Kidney capillary endothelial cell (primary cell): ENCODE measurements around the gene GLRX5.
"Not testable (repeated sequence)": the region's sequence is repeated elsewhere in the genome, so short reads cannot be mapped to it uniquely, and the experiment has no call there.

Source experiments
- DNase-seq: peaks from one replicate; pipeline ENCODE4 v3.0.0-alpha.2; 2018; ENCODE audit warnings: low spot score

GLRX5 gene

GRCh38 chr14:95499354-95499750, 35.5 kb upstream of the GLRX5 start:
- DNase-seq, result no peak

GRCh38 chr14:95500201-95500681, 34.6 kb upstream of the GLRX5 start:
- DNase-seq, result no peak

GRCh38 chr14:95500772-95501401, 34.0 kb upstream of the GLRX5 start:
- no peak for DNase-seq

- no peak for DNase-seq
Observed at GRCh38 chr14:95502381-95502950, 32.4 kb upstream of the GLRX5 start.

GRCh38 chr14:95503365-95504134, 31.3 kb upstream of the GLRX5 start:
- DNase-seq, result no peak

- DNase-seq, result no peak
Observed at GRCh38 chr14:95504135-95505029, 30.5 kb upstream of the GLRX5 start.

GRCh38 chr14:95505030-95505589, 29.7 kb upstream of the GLRX5 start:
- DNase-seq, result no peak

- peak; percentile 89 for DNase-seq
Observed at GRCh38 chr14:95507174-95507573, 27.7 kb upstream of the GLRX5 start.

GRCh38 chr14:95507701-95508103, 27.1 kb upstream of the GLRX5 start:
- peak; percentile 83 for DNase-seq

GRCh38 chr14:95508377-95508776, 26.5 kb upstream of the GLRX5 start:
- DNase-seq, result no peak

GRCh38 chr14:95509495-95509894, 25.4 kb upstream of the GLRX5 start:
- no peak for DNase-seq

GRCh38 chr14:95510344-95510743, 24.5 kb upstream of the GLRX5 start:
- DNase-seq, result not testable (repeated sequence)

GRCh38 chr14:95510804-95511203, 24.0 kb upstream of the GLRX5 start:
- no peak for DNase-seq

- no peak for DNase-seq
Observed at GRCh38 chr14:95511687-95512086, 23.2 kb upstream of the GLRX5 start.

- DNase-seq, result no peak
Observed at GRCh38 chr14:95513291-95513690, 21.6 kb upstream of the GLRX5 start.

- DNase-seq, result no peak
Observed at GRCh38 chr14:95514131-95515079, 20.4 kb upstream of the GLRX5 start.

- no peak for DNase-seq
Observed at GRCh38 chr14:95515080-95515489, 19.8 kb upstream of the GLRX5 start.

- no peak for DNase-seq
Observed at GRCh38 chr14:95515596-95516552, 19.0 kb upstream of the GLRX5 start.

- DNase-seq, result no peak
Observed at GRCh38 chr14:95516554-95517181, 18.2 kb upstream of the GLRX5 start, which contains the start of gene SYNE3. SYNE3 (minus strand) TSS chr14:95516650; CDS start chr14:95475821, 40,829 bp downstream.
